Glutamatergic neuron (in vitro differentiated cells): ENCODE data around the gene EEF1E1. TPM values are rescaled to one million over a fixed set of nuclear protein-coding genes. Genes with fewer than 3 reads are reported as not detected.

Experiments used
- DNase-seq: peaks from one replicate; pipeline ENCODE4 v3.0.0; 2022
- H3K27ac Mint-ChIP-seq: one replicate; pipeline ENCODE4 v1.8.0; 2020; ENCODE audit warnings: mild to moderate bottlenecking, mixed read lengths, inconsistent platforms; ENCODE audit not compliant: unreplicated experiment
- H3K27me3 Mint-ChIP-seq: one replicate; pipeline ENCODE4 v1.8.0; 2020; ENCODE audit warnings: mild to moderate bottlenecking, moderate library complexity, mixed read lengths, inconsistent platforms; ENCODE audit not compliant: unreplicated experiment
- H3K36me3 Mint-ChIP-seq: one replicate; pipeline ENCODE4 v1.8.0; 2020; ENCODE audit warnings: mild to moderate bottlenecking, mixed read lengths, inconsistent platforms; ENCODE audit not compliant: unreplicated experiment
- H3K4me1 Mint-ChIP-seq: one replicate; pipeline ENCODE4 v1.8.0; 2020; ENCODE audit warnings: mild to moderate bottlenecking, low read depth, mixed read lengths, inconsistent platforms; ENCODE audit not compliant: unreplicated experiment
- H3K4me3 Mint-ChIP-seq: one replicate; pipeline ENCODE4 v1.8.0; 2020; ENCODE audit warnings: mild to moderate bottlenecking, mixed read lengths, inconsistent platforms; ENCODE audit not compliant: unreplicated experiment
- H3K9me3 Mint-ChIP-seq: one replicate; pipeline ENCODE4 v1.8.0; 2020; ENCODE audit warnings: mild to moderate bottlenecking, moderate library complexity, mixed read lengths, inconsistent platforms; ENCODE audit not compliant: unreplicated experiment
- total RNA-seq: library from RNA; stranded (reverse); fragmentation: NEBNext Ultra II Directional; extraction: Animal tissue kit (Norgen Biotek cat#: 25700); gene quantifications from one replicate; pipeline ENCODE4 v1.2.1, GENCODE V29; 2021; ENCODE audit not compliant: unreplicated experiment
- TF ChIP-seq, protein P1 (sequence below): fragments of 200-600 bp; sonication (generic); IDR thresholded peaks from one replicate; pipeline ENCODE4 v1.5.0; 2021; ENCODE audit not compliant: partially characterized antibody, unreplicated experiment

EEF1E1 gene
- total RNA-seq, 1 donor from 2014 or later: 20.6 TPM

DNA sequence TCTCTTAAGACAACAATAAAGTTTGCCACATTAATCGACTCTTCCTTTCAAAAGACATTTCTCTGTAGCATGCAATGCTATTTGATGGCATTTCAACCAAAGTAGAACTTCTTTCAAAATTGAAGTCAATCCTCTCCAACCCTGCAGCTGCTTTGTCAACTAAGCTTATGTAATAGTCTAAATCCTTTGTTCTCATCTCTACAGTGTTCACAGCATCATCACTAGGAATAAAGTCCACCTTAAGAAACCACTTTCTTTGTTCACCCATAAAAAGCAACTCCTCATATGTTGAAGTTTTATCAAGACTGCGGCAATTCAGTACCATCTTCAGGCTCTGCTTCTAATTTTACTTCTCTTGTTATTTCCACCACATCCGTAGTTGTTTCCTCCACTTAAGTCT lies 26.6 kb downstream of the EEF1E1 start:
- H3K4me3 Mint-ChIP-seq: no peak overlapping the region
- H3K27ac Mint-ChIP-seq: no peak overlapping the region
- no peaks in the 10 kb centered on the region for H3K9me3 Mint-ChIP-seq
- no peak for DNase-seq
- TF ChIP-seq, protein P1, sequence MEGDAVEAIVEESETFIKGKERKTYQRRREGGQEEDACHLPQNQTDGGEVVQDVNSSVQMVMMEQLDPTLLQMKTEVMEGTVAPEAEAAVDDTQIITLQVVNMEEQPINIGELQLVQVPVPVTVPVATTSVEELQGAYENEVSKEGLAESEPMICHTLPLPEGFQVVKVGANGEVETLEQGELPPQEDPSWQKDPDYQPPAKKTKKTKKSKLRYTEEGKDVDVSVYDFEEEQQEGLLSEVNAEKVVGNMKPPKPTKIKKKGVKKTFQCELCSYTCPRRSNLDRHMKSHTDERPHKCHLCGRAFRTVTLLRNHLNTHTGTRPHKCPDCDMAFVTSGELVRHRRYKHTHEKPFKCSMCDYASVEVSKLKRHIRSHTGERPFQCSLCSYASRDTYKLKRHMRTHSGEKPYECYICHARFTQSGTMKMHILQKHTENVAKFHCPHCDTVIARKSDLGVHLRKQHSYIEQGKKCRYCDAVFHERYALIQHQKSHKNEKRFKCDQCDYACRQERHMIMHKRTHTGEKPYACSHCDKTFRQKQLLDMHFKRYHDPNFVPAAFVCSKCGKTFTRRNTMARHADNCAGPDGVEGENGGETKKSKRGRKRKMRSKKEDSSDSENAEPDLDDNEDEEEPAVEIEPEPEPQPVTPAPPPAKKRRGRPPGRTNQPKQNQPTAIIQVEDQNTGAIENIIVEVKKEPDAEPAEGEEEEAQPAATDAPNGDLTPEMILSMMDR: no peak
- no peaks in the 10 kb centered on the region for H3K4me1 Mint-ChIP-seq
- H3K36me3 Mint-ChIP-seq: no peaks in the 10 kb centered on the region
- no peaks in the 10 kb centered on the region for H3K27me3 Mint-ChIP-seq

DNA sequence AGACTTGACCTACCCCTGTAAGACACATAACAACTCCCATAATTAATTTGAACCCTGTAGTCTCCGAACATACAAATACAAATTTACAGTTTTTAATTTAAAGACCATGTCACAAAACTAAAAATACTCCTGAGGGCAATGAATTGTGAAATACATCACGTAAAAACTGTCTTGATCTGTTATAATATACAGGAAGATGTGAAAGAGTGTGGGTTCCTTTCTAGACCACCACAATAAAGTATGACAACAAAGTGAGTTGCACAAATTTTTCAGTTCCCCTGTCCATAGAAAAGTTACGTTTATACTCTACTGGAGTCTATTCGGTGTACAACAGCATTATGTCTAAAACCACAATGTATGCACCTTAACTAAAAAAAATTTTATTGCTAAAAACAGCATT lies 27.2 kb downstream of the EEF1E1 start:
- Mint-ChIP-seq H3K9me3 (no peaks in the 10 kb centered on the region), H3K4me3 (no peak overlapping the region), H3K27ac (no peak overlapping the region), H3K36me3 (no peaks in the 10 kb centered on the region), H3K27me3 (no peaks in the 10 kb centered on the region), H3K4me1 (no peaks in the 10 kb centered on the region)
- TF ChIP-seq, protein P1: no peak
- no peak for DNase-seq

DNA sequence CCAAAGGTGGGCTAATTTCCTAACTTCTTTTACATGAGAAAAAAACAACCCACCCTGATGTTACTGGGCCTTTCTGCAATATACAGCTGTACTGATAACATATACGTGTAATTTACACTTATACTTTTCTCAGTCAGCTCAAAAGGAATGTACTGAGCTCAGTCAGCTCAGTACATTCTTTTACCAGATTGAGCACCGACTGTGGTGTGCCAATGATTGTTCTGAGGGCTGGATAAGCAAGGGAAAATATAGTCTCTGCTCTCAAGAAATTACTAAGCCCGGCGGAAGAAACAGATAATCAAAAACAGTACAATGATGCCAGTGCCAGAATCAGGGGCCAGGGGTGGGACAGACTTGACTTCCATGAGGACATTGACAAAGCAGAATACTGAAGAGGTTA lies 28.1 kb downstream of the EEF1E1 start:
- no peaks in the 10 kb centered on the region for H3K27me3 Mint-ChIP-seq

DNA sequence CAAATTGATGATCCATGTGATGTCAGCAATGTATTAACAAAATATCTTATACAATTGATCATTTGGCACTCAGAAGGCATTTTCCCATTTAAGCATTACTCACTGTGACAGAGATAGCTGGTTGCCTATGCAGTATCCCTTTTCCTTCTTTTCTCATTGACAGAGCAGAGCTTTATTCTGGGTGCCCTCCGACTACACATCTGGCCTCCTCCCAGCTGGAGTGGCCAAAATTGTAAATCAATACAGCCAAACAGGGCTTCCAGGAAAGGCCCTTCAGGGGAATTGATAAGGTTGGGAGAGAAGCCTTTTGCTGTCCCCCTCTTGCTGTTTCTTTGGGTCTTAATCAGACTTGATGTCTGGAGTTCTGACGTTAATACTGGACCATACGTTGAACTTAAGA lies 28.6 kb downstream of the EEF1E1 start:
- TF ChIP-seq, protein P1: no peak
- Mint-ChIP-seq H3K4me1 (no peaks in the 10 kb centered on the region), H3K36me3 (no peaks in the 10 kb centered on the region), H3K4me3 (no peak overlapping the region), H3K9me3 (no peaks in the 10 kb centered on the region), H3K27ac (no peak overlapping the region), H3K27me3 (no peaks in the 10 kb centered on the region)
- DNase-seq: no peak

More for the DNA sequence above, 28.1 kb downstream of the EEF1E1 start:
- H3K4me1 Mint-ChIP-seq: no peaks in the 10 kb centered on the region
- H3K9me3 Mint-ChIP-seq: no peaks in the 10 kb centered on the region
- no peak overlapping the region for H3K27ac Mint-ChIP-seq
- TF ChIP-seq, protein P1: no peak
- no peaks in the 10 kb centered on the region for H3K36me3 Mint-ChIP-seq
- H3K4me3 Mint-ChIP-seq: no peak overlapping the region
- no peak for DNase-seq

DNA sequence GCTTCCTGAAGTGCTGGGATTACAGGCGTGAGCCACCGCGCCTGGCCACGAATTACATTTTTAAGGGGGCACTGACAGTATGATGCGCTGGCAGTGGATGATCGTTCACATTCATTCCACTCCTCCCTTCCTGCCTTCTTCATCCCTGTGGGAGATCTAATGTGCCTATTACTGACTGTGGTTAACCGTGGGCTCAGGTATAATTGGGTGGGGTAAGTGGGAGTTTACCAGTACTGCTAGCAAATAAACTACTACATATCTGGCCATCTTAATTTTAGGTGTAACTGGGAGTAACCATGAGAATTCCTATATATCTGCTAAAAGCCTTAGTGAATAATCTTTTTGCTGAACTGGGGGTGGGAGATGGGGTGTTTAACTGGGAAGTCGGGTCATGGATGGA lies 31.6 kb downstream of the EEF1E1 start:
- H3K4me1 Mint-ChIP-seq: no peaks in the 10 kb centered on the region
- no peaks in the 10 kb centered on the region for H3K9me3 Mint-ChIP-seq
- no peaks in the 10 kb centered on the region for H3K36me3 Mint-ChIP-seq
- H3K27ac Mint-ChIP-seq: no peak overlapping the region
- no peaks in the 10 kb centered on the region for H3K27me3 Mint-ChIP-seq
- TF ChIP-seq, protein P1: no peak
- no peak for DNase-seq
- no peak overlapping the region for H3K4me3 Mint-ChIP-seq
